Muscle layer of colon (tissue), 2 donors: ENCODE data around the gene HES4.
A peak's percentile ranks its signal among the peaks of the same experiment; 100 is the strongest.

Experiments
- H3K27ac ChIP-seq: one replicate; pipeline ENCODE4 v1.7.0; 2013; ENCODE audit warnings: low read depth, mild to moderate bottlenecking, low read length, moderate library complexity
- H3K27me3 ChIP-seq, 2 donors: one replicate each; pipeline ENCODE4 v1.7.0; 2013; ENCODE audit warnings: low read length in 2 of 2, mild to moderate bottlenecking in 2 of 2; ENCODE audit not compliant: insufficient read depth in 2 of 2, control insufficient read depth in 1 of 2
- H3K36me3 ChIP-seq: one replicate; pipeline ENCODE4 v1.7.0; 2013; ENCODE audit warnings: mild to moderate bottlenecking, low read length; ENCODE audit not compliant: insufficient read depth
- H3K4me1 ChIP-seq: one replicate; pipeline ENCODE4 v1.7.0; 2013; ENCODE audit warnings: mild to moderate bottlenecking, low read length; ENCODE audit not compliant: insufficient read depth
- H3K4me3 ChIP-seq, 2 donors: one replicate each; pipeline ENCODE4 v1.7.0; 2013; ENCODE audit warnings: low read length in 2 of 2, low read depth in 1 of 2, mild to moderate bottlenecking in 1 of 2, moderate library complexity in 1 of 2
- H3K9ac ChIP-seq: one replicate; pipeline ENCODE4 v1.7.0; 2013; ENCODE audit warnings: low read length
- H3K9me3 ChIP-seq: one replicate; pipeline ENCODE4 v1.7.0; 2013; ENCODE audit warnings: mild to moderate bottlenecking, low read length
- donor health status: abdominal sarcoma.
- donor health status: Adenocarcinoma of cecum.

The HES4 gene

GRCh38 chr1:971751-972506, 28.0 kb downstream of the HES4 start:
- no peaks in the 10 kb centered on the region for H3K9me3 ChIP-seq
- H3K27ac ChIP-seq, result no peak overlapping the region
- H3K4me1 ChIP-seq, result no peaks in the 10 kb centered on the region
- peaks cover 17 to 87% of the 10 kb centered on the region in 2 donors for H3K27me3 ChIP-seq
- H3K4me3 ChIP-seq, result no peak overlapping the region
- no peak overlapping the region for H3K9ac ChIP-seq
- no peaks in the 10 kb centered on the region for H3K36me3 ChIP-seq

GRCh38 chr1:970973-971730, 28.7 kb downstream of the HES4 start:
- H3K4me1 ChIP-seq, result no peaks in the 10 kb centered on the region
- no peaks in the 10 kb centered on the region for H3K36me3 ChIP-seq
- no peaks in the 10 kb centered on the region for H3K9me3 ChIP-seq
- H3K27ac ChIP-seq, result no peak overlapping the region
- peaks cover 17 to 92% of the 10 kb centered on the region in 2 donors for H3K27me3 ChIP-seq
- H3K9ac ChIP-seq, result no peak overlapping the region
- H3K4me3 ChIP-seq, result no peak overlapping the region

- H3K27me3 ChIP-seq, result peaks cover 17 to 87% of the 10 kb centered on the region in 2 donors
- H3K36me3 ChIP-seq, result no peaks in the 10 kb centered on the region
- H3K9me3 ChIP-seq, result no peaks in the 10 kb centered on the region
- no peaks in the 10 kb centered on the region for H3K4me1 ChIP-seq
- no peak overlapping the region for H3K9ac ChIP-seq
- H3K27ac ChIP-seq, result no peak overlapping the region
- H3K4me3 ChIP-seq, result no peak overlapping the region
Observed at GRCh38 chr1:970242-970972, 29.5 kb downstream of the HES4 start.

GRCh38 chr1:969260-969855, 30.5 kb downstream of the HES4 start:
- Histone ChIP-seq H3K27me3 (peaks cover 17 to 77% of the 10 kb centered on the region in 2 donors), H3K9me3 (no peaks in the 10 kb centered on the region), H3K27ac (no peak overlapping the region), H3K9ac (no peak overlapping the region), H3K4me1 (no peaks in the 10 kb centered on the region), H3K4me3 (no peak overlapping the region), H3K36me3 (no peaks in the 10 kb centered on the region)

GRCh38 chr1:967466-968343, 32.2 kb downstream of the HES4 start:
- Histone ChIP-seq H3K4me3 (no peak overlapping the region), H3K9ac (no peak overlapping the region), H3K36me3 (no peaks in the 10 kb centered on the region), H3K27ac (no peak overlapping the region), H3K9me3 (no peaks in the 10 kb centered on the region), H3K27me3 (peaks cover 17 to 60% of the 10 kb centered on the region in 2 donors), H3K4me1 (no peaks in the 10 kb centered on the region)

GRCh38 chr1:966704-967300, 33.1 kb downstream of the HES4 start:
- Histone ChIP-seq H3K27me3 (peaks cover 17 to 51% of the 10 kb centered on the region in 2 donors), H3K36me3 (no peaks in the 10 kb centered on the region), H3K27ac (no peak overlapping the region), H3K9ac (no peak overlapping the region), H3K4me1 (no peaks in the 10 kb centered on the region), H3K4me3 (peak overlapping the region; percentile 31 to 65), H3K9me3 (no peaks in the 10 kb centered on the region)

GRCh38 chr1:966135-966703, 33.7 kb downstream of the HES4 start, which contains the start of gene PLEKHN1:
TSS of gene PLEKHN1 (plus strand) at chr1:966482. CDS start at chr1:966532, 50 bp downstream.
- no peaks in the 10 kb centered on the region for H3K36me3 ChIP-seq
- no peaks in the 10 kb centered on the region for H3K9me3 ChIP-seq
- peaks cover 17 to 45% of the 10 kb centered on the region in 2 donors for H3K27me3 ChIP-seq

GRCh38 chr1:965526-966134, 34.3 kb downstream of the HES4 start:
- H3K27me3 ChIP-seq, result peaks cover 17 to 39% of the 10 kb centered on the region in 2 donors
- no peak overlapping the region for H3K4me3 ChIP-seq
- H3K36me3 ChIP-seq, result no peaks in the 10 kb centered on the region
- no peaks in the 10 kb centered on the region for H3K4me1 ChIP-seq
- no peaks in the 10 kb centered on the region for H3K9me3 ChIP-seq
- no peak overlapping the region for H3K9ac ChIP-seq
- H3K27ac ChIP-seq, result no peak overlapping the region

More at GRCh38 chr1:966135-966703, 33.7 kb downstream of the HES4 start, which contains the start of gene PLEKHN1:
- H3K4me3 ChIP-seq, result peak within 1 kb of the TSS; percentile 31 to 65
- no peak within 1 kb of the TSS for H3K27ac ChIP-seq
- no peak within 1 kb of the TSS for H3K9ac ChIP-seq
- H3K4me1 ChIP-seq, result no peaks in the 10 kb centered on the region

GRCh38 chr1:964691-965525, 35.0 kb downstream of the HES4 start:
- H3K4me3 ChIP-seq, result no peak overlapping the region
- no peak overlapping the region for H3K9ac ChIP-seq
- H3K9me3 ChIP-seq, result no peaks in the 10 kb centered on the region
- peaks cover 17 to 33% of the 10 kb centered on the region in 2 donors for H3K27me3 ChIP-seq
- H3K36me3 ChIP-seq, result no peaks in the 10 kb centered on the region
- no peak overlapping the region for H3K27ac ChIP-seq
- H3K4me1 ChIP-seq, result no peaks in the 10 kb centered on the region
